Nephron progenitor cell (in vitro differentiated cells): ENCODE measurements around the gene ASXL2.

Experiments
- DNase-seq: peaks from one replicate; pipeline ENCODE4 v3.0.0; 2021
- H3K27ac Mint-ChIP-seq: 2 replicates; pipeline ENCODE4 v1.8.0; 2021; ENCODE audit warnings: mild to moderate bottlenecking, moderate library complexity, mixed read lengths
- H3K27me3 Mint-ChIP-seq: 2 replicates; pipeline ENCODE4 v1.8.0; 2021; ENCODE audit warnings: mild to moderate bottlenecking, low read depth, mixed read lengths; ENCODE audit not compliant: poor library complexity
- H3K36me3 Mint-ChIP-seq: 2 replicates; pipeline ENCODE4 v1.8.0; 2021; ENCODE audit warnings: low read depth, mixed read lengths
- H3K4me1 Mint-ChIP-seq: 2 replicates; pipeline ENCODE4 v1.8.0; 2021; ENCODE audit warnings: mixed read lengths
- H3K4me3 Mint-ChIP-seq: 2 replicates; pipeline ENCODE4 v1.8.0; 2021; ENCODE audit warnings: mild to moderate bottlenecking, moderate library complexity, mixed read lengths
- H3K9me3 Mint-ChIP-seq: 2 replicates; pipeline ENCODE4 v1.8.0; 2021; ENCODE audit warnings: mild to moderate bottlenecking, moderate library complexity, mixed read lengths
- CTCF ChIP-seq: fragments of 200-600 bp; sonication (generic); IDR thresholded peaks from 2 replicates; pipeline ENCODE4 v1.5.0; 2021; ENCODE audit warnings: antibody characterized with exemption

The ASXL2 gene

DNA sequence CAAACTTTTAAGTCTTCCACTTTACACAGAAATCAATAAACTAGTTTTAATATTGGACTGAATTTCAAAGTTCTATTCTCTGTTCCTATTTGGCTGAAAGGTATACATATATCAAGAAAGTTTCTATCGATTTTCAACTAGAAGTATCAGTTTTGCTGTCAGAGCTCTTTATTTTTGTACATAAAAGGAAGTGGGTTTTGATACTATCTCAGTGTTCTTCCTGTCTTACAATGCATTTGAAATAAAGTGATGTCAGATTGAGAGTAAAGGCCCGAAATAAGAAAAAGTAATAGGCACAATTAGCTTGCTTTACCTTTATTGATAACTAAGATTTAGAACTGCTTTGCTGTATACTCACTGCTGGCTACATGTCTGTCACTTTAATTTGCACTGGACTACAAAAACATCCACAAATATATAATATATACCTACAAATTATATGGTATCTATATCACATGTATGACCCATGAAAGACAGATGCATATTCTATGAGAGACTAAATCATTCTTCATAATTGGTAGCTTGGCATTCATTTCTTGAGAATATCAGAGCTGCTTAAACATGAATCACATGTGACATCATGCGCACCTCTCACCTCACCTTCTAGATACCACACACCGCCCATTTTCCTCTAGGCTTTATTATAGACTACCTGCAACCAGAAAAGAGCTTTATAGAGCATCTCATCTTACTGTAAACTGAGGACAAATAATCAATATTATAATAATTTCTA is 83.6 kb downstream of the ASXL2 start:
- TF ChIP-seq CTCF: no peak
- Mint-ChIP-seq H3K36me3 (peaks cover 45% of the 10 kb centered on the region), H3K4me1 (no peaks in the 10 kb centered on the region), H3K9me3 (no peaks in the 10 kb centered on the region), H3K4me3 (no peak overlapping the region), H3K27ac (no peak overlapping the region), H3K27me3 (no peaks in the 10 kb centered on the region)
- no peak for DNase-seq

DNA sequence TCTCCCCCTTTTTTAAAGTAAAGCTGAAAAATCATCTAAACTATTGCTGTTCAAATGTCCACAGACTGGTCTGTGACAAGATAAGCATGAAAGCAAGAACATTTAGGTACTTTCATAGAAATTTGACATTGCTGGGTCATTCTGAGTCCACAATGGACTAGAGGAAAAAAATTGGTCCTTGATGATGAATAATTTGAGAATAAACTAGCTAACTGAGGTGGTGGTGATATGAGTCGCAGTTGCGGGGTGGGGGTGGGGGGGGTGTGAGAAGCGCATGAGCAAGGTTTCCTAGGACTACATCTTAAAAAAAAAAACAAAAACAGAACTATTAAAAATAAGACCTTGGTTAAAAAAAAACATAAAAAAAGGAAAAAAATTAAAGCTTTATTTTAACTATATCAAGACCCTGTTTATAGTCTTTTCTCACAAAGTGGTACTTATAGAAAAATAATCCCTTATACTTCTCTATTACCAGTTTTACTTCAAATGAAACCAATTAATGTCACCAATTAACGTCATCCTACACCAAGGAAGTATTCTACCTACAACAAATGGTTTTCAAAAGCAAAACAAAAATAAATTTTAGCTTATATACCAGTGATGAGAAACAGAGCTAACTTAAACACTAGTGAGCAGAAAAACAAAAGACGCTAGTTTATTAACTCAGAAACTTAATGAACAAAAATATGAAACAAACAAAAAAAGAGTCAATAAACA is 88.1 kb downstream of the ASXL2 start:
- TF ChIP-seq CTCF: no peak
- no peaks in the 10 kb centered on the region for H3K9me3 Mint-ChIP-seq
- H3K27me3 Mint-ChIP-seq: peaks cover 3% of the 10 kb centered on the region
- no peak for DNase-seq
- H3K36me3 Mint-ChIP-seq: peaks cover 23% of the 10 kb centered on the region
- no peak overlapping the region for H3K27ac Mint-ChIP-seq
- no peaks in the 10 kb centered on the region for H3K4me1 Mint-ChIP-seq
- no peak overlapping the region for H3K4me3 Mint-ChIP-seq

DNA sequence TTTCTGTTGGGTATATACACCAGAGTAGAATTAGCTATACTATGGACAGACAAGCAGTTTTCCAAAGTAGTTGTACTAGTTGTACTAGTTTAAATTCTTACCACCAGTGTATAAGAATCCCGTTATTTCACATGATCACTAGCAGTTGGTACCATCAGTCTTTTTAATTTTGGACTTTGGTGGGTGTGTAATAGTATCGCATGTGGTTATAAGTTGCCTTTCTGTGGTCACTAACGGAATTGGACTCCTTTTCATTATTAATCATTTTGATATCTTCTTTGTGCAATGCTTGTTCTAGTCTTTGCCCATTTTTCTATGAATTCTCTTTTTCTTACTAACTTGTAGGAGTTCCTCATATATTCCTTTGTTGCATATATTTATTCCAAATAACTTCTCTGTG is 89.8 kb downstream of the ASXL2 start:
- no peak for DNase-seq
- H3K27ac Mint-ChIP-seq: no peak overlapping the region
- peaks cover 4% of the 10 kb centered on the region for H3K27me3 Mint-ChIP-seq
- H3K4me1 Mint-ChIP-seq: no peaks in the 10 kb centered on the region
- H3K4me3 Mint-ChIP-seq: no peak overlapping the region
- TF ChIP-seq CTCF: no peak
- H3K36me3 Mint-ChIP-seq: peaks cover 31% of the 10 kb centered on the region
- H3K9me3 Mint-ChIP-seq: no peaks in the 10 kb centered on the region

GRCh38 chr2:25787020-25787419 is 91.3 kb downstream of the ASXL2 start:
- Mint-ChIP-seq H3K27me3 (peaks cover 4% of the 10 kb centered on the region), H3K9me3 (no peaks in the 10 kb centered on the region), H3K4me1 (no peaks in the 10 kb centered on the region), H3K4me3 (no peak overlapping the region), H3K36me3 (peaks cover 35% of the 10 kb centered on the region), H3K27ac (no peak overlapping the region)
- no peak for DNase-seq
- no peak for TF ChIP-seq CTCF

- DNase-seq: no peak
- Mint-ChIP-seq H3K4me3 (no peak overlapping the region), H3K27me3 (peaks cover 7% of the 10 kb centered on the region), H3K4me1 (no peaks in the 10 kb centered on the region), H3K36me3 (peaks cover 31% of the 10 kb centered on the region), H3K27ac (no peak overlapping the region), H3K9me3 (no peaks in the 10 kb centered on the region)
- no peak for TF ChIP-seq CTCF
Measured at GRCh38 chr2:25784404-25784803, 93.9 kb downstream of the ASXL2 start.

DNA sequence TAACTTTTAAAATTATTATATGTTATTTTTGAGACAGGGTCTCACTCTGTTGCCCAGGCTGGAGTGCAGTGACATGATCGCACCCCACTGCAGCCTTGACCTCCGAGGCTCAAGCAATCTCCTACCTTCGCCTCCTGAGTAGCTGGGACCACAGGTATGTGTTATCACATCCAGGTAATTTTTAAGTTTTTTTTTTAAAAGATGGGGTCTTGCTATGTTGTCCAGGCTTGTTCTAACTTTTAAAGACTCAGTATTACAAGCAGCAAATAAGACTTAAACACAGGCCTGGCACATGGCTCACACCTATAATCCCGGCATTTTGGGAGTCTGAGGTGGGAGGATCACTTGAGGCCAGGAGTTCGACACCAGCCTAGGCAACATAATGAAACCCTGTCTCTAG is 101.2 kb downstream of the ASXL2 start:
- Mint-ChIP-seq H3K27me3 (peaks cover 2% of the 10 kb centered on the region), H3K4me3 (no peak overlapping the region), H3K36me3 (peaks cover 35% of the 10 kb centered on the region), H3K27ac (no peak overlapping the region), H3K9me3 (peaks cover 4% of the 10 kb centered on the region), H3K4me1 (no peaks in the 10 kb centered on the region)
- no peak for TF ChIP-seq CTCF
- DNase-seq: no peak
